ENCODE data around the gene GMDS. TPM values are rescaled to one million over a fixed set of nuclear protein-coding genes. Genes with fewer than 3 reads are reported as not detected.

The GMDS gene
- total and polyA plus RNA-seq, 2 of the 8 experiments (the other 6 are each of a cell fraction or from before 2014, with no cell fraction given): 16.8 to 50.0 TPM

DNA sequence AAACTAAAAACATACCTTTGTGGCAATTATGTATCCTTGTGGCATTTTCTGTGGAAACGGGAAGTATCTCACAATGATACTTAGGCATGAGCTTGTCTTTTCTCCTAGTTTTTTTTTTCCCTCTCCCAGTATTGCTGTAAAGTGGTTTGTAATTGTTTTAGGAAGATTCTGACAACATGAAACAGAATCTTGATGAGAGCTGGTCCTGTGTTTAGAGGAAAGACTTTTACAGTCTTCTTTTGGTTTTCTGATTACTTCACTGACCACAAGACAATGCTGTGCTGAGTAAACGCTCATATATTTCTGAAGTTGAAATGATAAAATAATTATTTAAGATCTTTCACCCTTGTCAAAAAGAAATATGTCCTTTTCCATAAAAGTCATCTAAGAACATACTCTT lies 434.5 kb downstream of the GMDS start:
- Histone ChIP-seq H3K23ac (ENCODE audit: insufficient read length) (no peak overlapping the region), H3K79me1 (ENCODE audit: low read depth, low read length) (no peaks in the 10 kb centered on the region), H3K18ac (ENCODE audit: extremely low read depth, low read length) (no peak overlapping the region), H3K4me2 (ENCODE audit: insufficient read depth in 1 of 2, low read depth in 2 of 2, low read length in 2 of 2) (no peak overlapping the region), H4K5ac (ENCODE audit: insufficient read length, low read depth, low read length) (no peak overlapping the region), H2AK5ac (ENCODE audit: low read depth, low read length) (no peak overlapping the region), H3K27ac (ENCODE audit: low read depth, low read length) (no peak overlapping the region), H3K36me3 (ENCODE audit: control insufficient read depth in 2 of 4, insufficient read depth in 4 of 4, low read length in 3 of 4) (no peaks in the 10 kb centered on the region), H3K4ac (replicated peaks; ENCODE audit: insufficient read length, low read depth, low read length) (no peak overlapping the region), H3K9me3 (ENCODE audit: insufficient read depth in 2 of 2, low read depth in 1 of 2, low read length in 1 of 2) (no peaks in the 10 kb centered on the region), H4K20me1 (replicated peaks in 1 of 2; ENCODE audit: control insufficient read depth in 1 of 2, insufficient read depth in 2 of 2, low read length in 2 of 2) (no peaks in the 10 kb centered on the region), H4K8ac (ENCODE audit: extremely low read depth, insufficient read depth, low read length) (no peak overlapping the region), H2BK20ac (ENCODE audit: low read length) (no peak overlapping the region), H3K23me2 (ENCODE audit: low read depth, low read length) (no peaks in the 10 kb centered on the region), H3K4me1 (replicated peaks in 1 of 4; ENCODE audit: control insufficient read depth in 3 of 4, insufficient read depth in 4 of 4, low read length in 3 of 4) (no peaks in the 10 kb centered on the region), H3K79me2 (ENCODE audit: control insufficient read depth in 1 of 2, insufficient read depth in 2 of 2, low read length in 2 of 2) (no peaks in the 10 kb centered on the region), H2BK15ac (ENCODE audit: low read length) (no peak overlapping the region), H3K9ac (replicated peaks in 1 of 4; ENCODE audit: extremely low read depth in 1 of 4, low read depth in 3 of 4, low read length in 3 of 4) (no peak overlapping the region), H2BK12ac (ENCODE audit: low read depth, low read length) (no peak overlapping the region), H4K91ac (replicated peaks; ENCODE audit: insufficient read length, low read length) (no peak overlapping the region), H3K56ac (replicated peaks; ENCODE audit: insufficient read length, low read depth, low read length) (no peak overlapping the region), H2BK120ac (replicated peaks; ENCODE audit: low read depth, low read length) (no peak overlapping the region), H3K4me3 (ENCODE audit: extremely low read depth in 1 of 4, insufficient read depth in 2 of 4, low read depth in 3 of 4, low read length in 4 of 4) (no peak overlapping the region), H3K27me3 (replicated peaks in 1 of 4; ENCODE audit: control insufficient read depth in 3 of 4, extremely low read depth in 1 of 4, insufficient read depth in 3 of 4, low read length in 3 of 4) (no peaks in the 10 kb centered on the region), H2AFZ (ENCODE audit: low read length) (no peak overlapping the region), H2BK5ac (ENCODE audit: low read depth, low read length) (no peak overlapping the region), H3K14ac (ENCODE audit: insufficient read length) (no peak overlapping the region)
- FAIRE-seq (no peak), DNase-seq (ENCODE audit: low read depth in 1 of 2, low spot score in 2 of 2) (no peak)
- ChIA-PET CTCF (ENCODE audit: partially characterized antibody) (interaction anchor here (0.9 to 1.8 kb wide), 3 partner anchors 11 to 48 kb away, joined by 3 to 5 read pairs (median 4); no protein-coding TSS in a partner anchor), POLR2A (ENCODE audit: partially characterized antibody) (no interaction called here)
- 85% methylated on average over 2 of the region's 2 CpGs; no CpG with 5 or more reads in 1 of the 2 experiments for WGBS, 2 experiments (ENCODE audit: extremely low coverage in 1 of 2, insufficient coverage in 1 of 2, insufficient read length in 1 of 2, insufficient replicate concordance in 2 of 2, low coverage in 1 of 2, low lambda C conversion rate in 2 of 2, missing lambda C conversion rate in 1 of 2)
- TF ChIP-seq EP300 (IDR thresholded peaks at IDR 0.05; ENCODE audit: borderline replicate concordance in 1 of 2, low read depth in 2 of 2, low read length in 2 of 2): no peak
- no peak for TF ChIP-seq TAF7 (optimal IDR thresholded peaks at IDR 0.05; ENCODE audit: borderline replicate concordance, low read depth, low read length)
- no peak for TF ChIP-seq SIX5 (IDR thresholded peaks at IDR 0.05; ENCODE audit: low read depth, low read length)
- TF ChIP-seq YY1 (IDR thresholded peaks at IDR 0.05; ENCODE audit: low read depth, low read length): no peak
- no peak for TF ChIP-seq ASH2L (IDR thresholded peaks at IDR 0.05; ENCODE audit: low read length)
- no peak for TF ChIP-seq POU5F1 (IDR thresholded peaks at IDR 0.05; ENCODE audit: low read depth, low read length)
- TF ChIP-seq HDAC6 (IDR thresholded peaks at IDR 0.05; ENCODE audit: low read depth, low read length): no peak
- TF ChIP-seq HDAC2 (IDR thresholded peaks at IDR 0.05; ENCODE audit: borderline replicate concordance in 1 of 2, low read depth in 2 of 2, low read length in 2 of 2): no peak
- TF ChIP-seq CTBP2 (IDR thresholded peaks at IDR 0.05; ENCODE audit: borderline replicate concordance, insufficient read depth, insufficient read length, low read length): no peak
- TF ChIP-seq KDM1A (IDR thresholded peaks at IDR 0.05; ENCODE audit: borderline replicate concordance, low read length): no peak
- no peak for TF ChIP-seq GABPA (IDR thresholded peaks at IDR 0.05; ENCODE audit: borderline replicate concordance, insufficient read depth, low read length)
